Measurements from ENCODE around the gene STARD3.

DNA sequence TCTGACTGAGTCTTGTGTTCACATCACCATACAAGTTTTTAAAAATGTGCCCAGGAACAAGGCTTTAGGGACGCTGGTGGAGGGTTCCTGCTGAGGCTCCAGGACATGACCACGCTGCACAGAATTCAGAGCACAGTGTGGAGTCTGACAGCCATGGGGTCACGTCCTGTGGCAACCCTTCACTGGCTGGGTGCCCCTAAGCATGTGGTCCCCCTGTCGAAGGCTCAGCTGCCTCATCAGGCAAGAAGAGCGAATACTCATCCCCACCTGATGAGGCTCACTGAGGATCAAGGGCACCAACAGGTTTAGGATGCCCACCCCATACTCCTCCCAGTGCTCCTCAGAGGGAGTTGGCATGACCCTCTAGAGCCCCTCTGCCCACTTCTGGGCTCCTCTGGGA lies 37.2 kb downstream of the STARD3 start:
- TF ChIP-seq, protein P1, sequence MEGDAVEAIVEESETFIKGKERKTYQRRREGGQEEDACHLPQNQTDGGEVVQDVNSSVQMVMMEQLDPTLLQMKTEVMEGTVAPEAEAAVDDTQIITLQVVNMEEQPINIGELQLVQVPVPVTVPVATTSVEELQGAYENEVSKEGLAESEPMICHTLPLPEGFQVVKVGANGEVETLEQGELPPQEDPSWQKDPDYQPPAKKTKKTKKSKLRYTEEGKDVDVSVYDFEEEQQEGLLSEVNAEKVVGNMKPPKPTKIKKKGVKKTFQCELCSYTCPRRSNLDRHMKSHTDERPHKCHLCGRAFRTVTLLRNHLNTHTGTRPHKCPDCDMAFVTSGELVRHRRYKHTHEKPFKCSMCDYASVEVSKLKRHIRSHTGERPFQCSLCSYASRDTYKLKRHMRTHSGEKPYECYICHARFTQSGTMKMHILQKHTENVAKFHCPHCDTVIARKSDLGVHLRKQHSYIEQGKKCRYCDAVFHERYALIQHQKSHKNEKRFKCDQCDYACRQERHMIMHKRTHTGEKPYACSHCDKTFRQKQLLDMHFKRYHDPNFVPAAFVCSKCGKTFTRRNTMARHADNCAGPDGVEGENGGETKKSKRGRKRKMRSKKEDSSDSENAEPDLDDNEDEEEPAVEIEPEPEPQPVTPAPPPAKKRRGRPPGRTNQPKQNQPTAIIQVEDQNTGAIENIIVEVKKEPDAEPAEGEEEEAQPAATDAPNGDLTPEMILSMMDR (conservative IDR thresholded peaks at IDR 0.05 in 1 of 2, IDR thresholded peaks at IDR 0.05 in 1 of 2; ENCODE audit: extremely low read depth in 1 of 2, insufficient read depth in 1 of 2, low read depth in 1 of 2, low read length in 2 of 2): no peak
- TF ChIP-seq EZH2 (IDR thresholded peaks at IDR 0.05; ENCODE audit: borderline replicate concordance, low read length): no peak

Data from mammary epithelial cell (primary cell).